Psoas muscle (tissue), 8 donors: ENCODE measurements around the gene SEC61A1. TPM values are rescaled to one million over a fixed set of nuclear protein-coding genes. Genes with fewer than 3 reads are reported as not detected.
A peak's percentile ranks its signal among the peaks of the same experiment; 100 is the strongest.

Experiments
- ATAC-seq, 4 donors: fragments of 200-7000 bp; cut with Tn5 transposase; one replicate each; pipeline ENCODE4 v1.9.1; 2020; ENCODE audit warnings: moderate library complexity in 3 of 4, mild to moderate bottlenecking in 2 of 4
- DNase-seq, 2 donors: peaks; one replicate each; pipeline ENCODE4 v3.0.0-alpha.2; 2020
- H3K27ac ChIP-seq: fragments of 200-600 bp; one replicate; pipeline ENCODE4 v1.8.0; 2022
- H3K27me3 ChIP-seq, 3 donors: fragments of 200-600 bp in 1 of 3; one replicate each; pipeline versions ENCODE4 v1.6.1 to v1.8.0; 2013 to 2022; ENCODE audit warnings: low read length in 2 of 3, mild to moderate bottlenecking in 2 of 3, moderate library complexity in 1 of 3; ENCODE audit not compliant: insufficient read depth in 3 of 3
- H3K36me3 ChIP-seq, 2 donors: fragments of 200-600 bp in 1 of 2; one replicate each; pipeline versions ENCODE4 v1.6.1 to v1.8.0; 2013 to 2022; ENCODE audit warnings: low read depth in 1 of 2, mild to moderate bottlenecking in 1 of 2, moderate library complexity in 1 of 2; ENCODE audit not compliant: insufficient read depth in 1 of 2
- H3K4me1 ChIP-seq: fragments of 200-600 bp; one replicate; pipeline ENCODE4 v1.8.0; 2022
- H3K4me3 ChIP-seq: fragments of 200-600 bp; one replicate; pipeline ENCODE4 v1.8.0; 2022; ENCODE audit warnings: mild to moderate bottlenecking
- H3K9me3 ChIP-seq: fragments of 200-600 bp; one replicate; pipeline ENCODE4 v1.8.0; 2022
- CTCF ChIP-seq: fragments of 200-600 bp; IDR thresholded peaks from one replicate; pipeline ENCODE4 v1.8.0; 2022; ENCODE audit warnings: antibody characterized with exemption
- WGBS, 3 donors: extraction: QIAGEN DNeasy Blood & Tissue Kit; methylation state at CpG; one replicate each; pipeline versions ENCODE4 v1.1.6 to v1.1.7; 2013; 5-methylcytosine and 5-hydroxymethylcytosine counted together
- intact Hi-C, 2 donors: fragments of 100-400 bp; cut with DNase I; formaldehyde crosslinking; loops; one replicate each; pipeline versions ENCODE4 v1.11.0 to v1.14.2; 2022
- polyA plus RNA-seq, 3 donors: library from polyadenylated mRNA; stranded (reverse); fragments of 200-250 nt; gene quantifications; one replicate each; pipeline ENCODE4 v1.2.3, GENCODE V29; 2013
- total RNA-seq, 4 donors: library from RNA; stranded (reverse); fragmentation: NEBNext Ultra II Directional in 2 of 4; extraction: Animal tissue kit (Norgen Biotek cat#: 25700) in 2 of 4; gene quantifications; one replicate each; pipeline versions ENCODE4 v1.2.1 to v1.2.4, GENCODE V29; 2021 to 2023
- donor health status: healthy with polysubstance abuse.
- donor health status: DM: no; HTN: no; CAD: no; lungs with moderate emphysema.
- donor health status: Bipolar disorder and iron deficiency.
- donor health status: healthy.
- donor health status: DM: yes; HTN: yes; CAD: no.
- donor health status: DM: no; HTN: no; CAD: no.
- donor health status: DM: no; HTN: no; CAD: no.
- donor health status: DM: yes; HTN: yes; CAD: no.

The SEC61A1 gene
- total and polyA plus RNA-seq, 7 donors, result 40.1 to 136 (median 89.3) TPM

DNA sequence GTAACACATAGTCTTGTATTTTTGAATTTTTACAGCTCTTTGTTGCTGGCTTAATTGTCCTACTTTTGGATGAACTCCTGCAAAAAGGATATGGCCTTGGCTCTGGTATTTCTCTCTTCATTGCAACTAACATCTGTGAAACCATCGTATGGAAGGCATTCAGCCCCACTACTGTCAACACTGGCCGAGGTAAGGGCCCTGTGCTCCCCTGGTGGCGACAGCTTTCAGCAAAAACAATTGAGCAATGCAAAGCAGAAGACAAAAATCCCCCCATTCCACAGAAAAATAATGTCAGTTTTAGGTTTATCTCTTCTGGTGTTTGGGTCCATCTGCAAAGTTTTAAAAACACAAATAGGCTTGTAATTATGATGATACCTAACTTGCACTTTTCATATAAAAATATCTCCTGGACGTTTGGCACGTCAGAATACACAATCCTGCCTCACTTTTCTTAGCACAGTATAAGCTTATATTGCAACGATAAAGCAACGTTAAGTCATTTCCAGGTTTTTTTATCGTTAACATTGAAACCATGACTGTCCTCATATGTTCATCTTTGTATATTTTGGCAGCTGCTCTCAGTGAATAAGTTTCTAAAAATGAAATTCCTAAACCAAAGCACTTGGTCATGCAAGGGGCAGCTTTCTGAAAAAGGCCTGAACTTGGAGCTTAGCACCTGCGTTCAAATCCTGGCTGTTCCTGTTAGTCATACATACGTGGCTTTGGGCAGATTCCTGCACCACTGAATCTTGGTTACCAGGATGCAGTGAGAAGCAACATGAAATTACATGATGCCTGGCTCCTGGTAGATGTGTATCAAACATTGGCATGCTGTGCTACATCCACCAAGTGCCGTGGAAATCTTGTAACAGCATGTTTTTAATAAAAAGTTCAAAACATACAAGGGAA is 8.5 kb downstream of the SEC61A1 start:
- Histone ChIP-seq H3K36me3 (peaks cover 20 to 98% of the 10 kb centered on the region in 2 donors), H3K4me1 (no peaks in the 10 kb centered on the region), H3K27me3 (no peaks in the 10 kb centered on the region), H3K27ac (no peak overlapping the region), H3K4me3 (no peak overlapping the region), H3K9me3 (no peaks in the 10 kb centered on the region)
- intact Hi-C loops, result no loop called here
- no peak for TF ChIP-seq CTCF
- 78 to 86% (median 79%) methylated on average over 11 of the region's 11 CpGs for WGBS, 3 donors
- DNase-seq (no peak), ATAC-seq (no peak)

- no peak overlapping the region for H3K27ac ChIP-seq
- TF ChIP-seq CTCF, result no peak
- DNase-seq (no peak), ATAC-seq (peak in 3 of 4 donors; percentile 28 to 38 (median 32))
- WGBS, 3 donors, result 47 to 58% (median 49%) methylated on average over 8 of the region's 8 CpGs
- no peak overlapping the region for H3K4me3 ChIP-seq
- H3K9me3 ChIP-seq, result no peaks in the 10 kb centered on the region
- no peaks in the 10 kb centered on the region for H3K27me3 ChIP-seq
- intact Hi-C loops, result no loop called here
- no peaks in the 10 kb centered on the region for H3K4me1 ChIP-seq
- peaks cover 18 to 98% of the 10 kb centered on the region in 2 donors for H3K36me3 ChIP-seq
These were observed 10.0 kb downstream of the SEC61A1 start for GRCh38 chr3:128062033-128062745.

GRCh38 chr3:128063865-128064264 is 11.6 kb downstream of the SEC61A1 start:
- DNase-seq, result no peak
- no peak for TF ChIP-seq CTCF
- ATAC-seq, result no peak
- no peak overlapping the region for H3K27ac ChIP-seq
- no peak overlapping the region for H3K4me3 ChIP-seq
- H3K36me3 ChIP-seq, result peaks cover 23 to 100% of the 10 kb centered on the region in 2 donors
- WGBS, 3 donors, result 76 to 81% (median 81%) methylated on average over 2 of the region's 2 CpGs
- intact Hi-C loops, result no loop called here
- H3K4me1 ChIP-seq, result no peaks in the 10 kb centered on the region
- no peaks in the 10 kb centered on the region for H3K27me3 ChIP-seq
- no peaks in the 10 kb centered on the region for H3K9me3 ChIP-seq

DNA sequence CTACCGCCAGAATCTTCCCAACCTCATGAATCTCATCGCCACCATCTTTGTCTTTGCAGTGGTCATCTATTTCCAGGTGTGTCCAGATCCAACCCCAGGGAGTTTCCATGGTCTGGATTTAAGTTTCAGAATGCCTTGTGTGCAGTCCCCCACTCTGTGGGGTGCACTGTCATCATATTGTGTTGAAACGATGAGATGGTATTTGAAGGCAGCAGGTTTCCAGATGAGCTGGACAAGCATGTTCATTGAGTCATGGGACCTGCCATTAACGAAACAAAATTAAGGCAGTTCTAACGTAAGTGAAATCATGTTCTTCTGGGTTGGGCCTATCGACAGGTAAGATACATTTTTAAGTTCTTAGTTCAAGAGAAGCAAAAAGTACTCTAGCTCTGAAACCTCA is 12.7 kb downstream of the SEC61A1 start:
- DNase-seq (no peak), ATAC-seq (no peak)
- 88 to 91% (median 91%) methylated on average over 6 of the region's 6 CpGs for WGBS, 3 donors
- H3K27ac ChIP-seq, result no peak overlapping the region
- peaks cover 14 to 100% of the 10 kb centered on the region in 2 donors for H3K36me3 ChIP-seq
- no peak overlapping the region for H3K4me3 ChIP-seq
- intact Hi-C loops, result no loop called here
- no peaks in the 10 kb centered on the region for H3K4me1 ChIP-seq
- H3K27me3 ChIP-seq, result no peaks in the 10 kb centered on the region
- TF ChIP-seq CTCF, result no peak
- H3K9me3 ChIP-seq, result no peaks in the 10 kb centered on the region
